ENCODE data around the gene IQCM.
"Not testable (repeated sequence)": the region's sequence is repeated elsewhere in the genome, so short reads cannot be mapped to it uniquely, and the experiment has no call there.

The IQCM gene

DNA sequence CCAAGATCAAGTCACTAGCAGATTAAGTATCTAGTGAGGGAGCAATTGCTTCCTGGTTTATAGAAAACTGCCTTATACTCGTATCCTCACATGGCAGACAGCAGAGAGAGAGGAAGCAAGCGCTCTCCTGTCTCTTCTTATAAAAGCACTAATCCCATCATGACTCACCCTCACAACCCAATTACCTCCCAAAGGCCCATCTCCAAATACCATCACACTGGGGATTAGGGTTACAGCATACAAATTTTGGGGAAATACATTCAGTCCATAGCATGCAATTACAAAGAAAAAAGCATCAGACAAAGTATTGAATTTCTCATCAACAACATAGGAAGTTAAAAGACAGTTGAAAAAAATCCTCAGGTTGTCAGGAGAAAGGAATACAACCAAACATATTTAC, 292.6 kb downstream of the IQCM start:
- H3K9me3 ChIP-seq (ENCODE audit: control insufficient read depth in 2 of 2, low read length in 2 of 2) = no peaks in the 10 kb centered on the region
- no peak overlapping the region for H3K4me3 ChIP-seq (ENCODE audit: low read length in 2 of 2)
- no peaks in the 10 kb centered on the region for H3K36me3 ChIP-seq (ENCODE audit: control insufficient read depth in 2 of 2, insufficient read depth in 2 of 2, low read length in 2 of 2)
- no peaks in the 10 kb centered on the region for H3K27me3 ChIP-seq (ENCODE audit: control insufficient read depth in 1 of 2, insufficient read depth in 2 of 2, low read length in 2 of 2)
- H3K9ac ChIP-seq (ENCODE audit: low read length in 2 of 2) = no peak overlapping the region
- no peak overlapping the region for H3K27ac ChIP-seq (ENCODE audit: low read length)
- peaks cover 4% of the 10 kb centered on the region for H3K4me1 ChIP-seq (ENCODE audit: control insufficient read depth, insufficient read depth, low read length)

GRCh38 chr4:149521611-149522425, 293.8 kb downstream of the IQCM start:
- Histone ChIP-seq H3K27ac (ENCODE audit: low read length) (no peak overlapping the region), H3K4me1 (ENCODE audit: control insufficient read depth, insufficient read depth, low read length) (peaks cover 4% of the 10 kb centered on the region), H3K4me3 (ENCODE audit: low read length in 2 of 2) (no peak overlapping the region), H3K9ac (ENCODE audit: low read length in 2 of 2) (no peak overlapping the region), H3K9me3 (ENCODE audit: control insufficient read depth in 2 of 2, low read length in 2 of 2) (no peaks in the 10 kb centered on the region), H3K36me3 (ENCODE audit: control insufficient read depth in 2 of 2, insufficient read depth in 2 of 2, low read length in 2 of 2) (no peaks in the 10 kb centered on the region), H3K27me3 (ENCODE audit: control insufficient read depth in 1 of 2, insufficient read depth in 2 of 2, low read length in 2 of 2) (no peaks in the 10 kb centered on the region)

- H3K4me3 ChIP-seq (ENCODE audit: low read length in 2 of 2) = no peak overlapping the region
- H3K4me1 ChIP-seq (ENCODE audit: control insufficient read depth, insufficient read depth, low read length) = peaks cover 4% of the 10 kb centered on the region
- H3K27me3 ChIP-seq (ENCODE audit: control insufficient read depth in 1 of 2, insufficient read depth in 2 of 2, low read length in 2 of 2) = no peaks in the 10 kb centered on the region
- H3K9ac ChIP-seq (ENCODE audit: low read length in 2 of 2) = no peak overlapping the region
- H3K9me3 ChIP-seq (ENCODE audit: control insufficient read depth in 2 of 2, low read length in 2 of 2) = no peaks in the 10 kb centered on the region
- no peaks in the 10 kb centered on the region for H3K36me3 ChIP-seq (ENCODE audit: control insufficient read depth in 2 of 2, insufficient read depth in 2 of 2, low read length in 2 of 2)
- H3K27ac ChIP-seq (ENCODE audit: low read length) = no peak overlapping the region
These were observed 297.2 kb downstream of the IQCM start for GRCh38 chr4:149518471-149518870.

DNA sequence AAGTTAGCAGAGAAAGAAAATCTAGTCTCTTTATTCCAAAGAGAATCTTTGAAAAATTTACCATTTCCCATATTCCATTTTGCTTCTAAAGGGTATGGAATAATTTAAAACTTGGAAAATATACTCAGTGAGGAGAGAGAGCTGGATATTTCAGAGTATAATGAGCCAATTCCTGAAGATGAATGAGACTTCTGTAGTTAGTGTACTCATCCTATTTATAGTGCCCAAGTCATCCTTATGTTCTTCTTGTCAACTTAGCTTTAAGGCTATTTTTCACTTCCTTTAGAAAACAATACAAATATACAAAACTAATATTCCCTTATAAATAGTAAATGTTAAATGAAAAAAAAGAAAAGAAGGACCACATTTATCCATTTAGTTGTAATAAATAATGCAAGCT, 302.6 kb downstream of the IQCM start:
- no peaks in the 10 kb centered on the region for H3K36me3 ChIP-seq (ENCODE audit: control insufficient read depth in 2 of 2, insufficient read depth in 2 of 2, low read length in 2 of 2)
- no peaks in the 10 kb centered on the region for H3K9me3 ChIP-seq (ENCODE audit: control insufficient read depth in 2 of 2, low read length in 2 of 2)
- H3K27ac ChIP-seq (ENCODE audit: low read length) = no peak overlapping the region
- no peak overlapping the region for H3K4me3 ChIP-seq (ENCODE audit: low read length in 2 of 2)
- H3K4me1 ChIP-seq (ENCODE audit: control insufficient read depth, insufficient read depth, low read length) = no peaks in the 10 kb centered on the region
- H3K27me3 ChIP-seq (ENCODE audit: control insufficient read depth in 1 of 2, insufficient read depth in 2 of 2, low read length in 2 of 2) = no peaks in the 10 kb centered on the region
- H3K9ac ChIP-seq (ENCODE audit: low read length in 2 of 2) = no peak overlapping the region

- Histone ChIP-seq H3K27ac (ENCODE audit: low read length) (no peak overlapping the region), H3K9ac (ENCODE audit: low read length in 2 of 2) (no peak overlapping the region), H3K4me1 (ENCODE audit: control insufficient read depth, insufficient read depth, low read length) (no peaks in the 10 kb centered on the region), H3K4me3 (ENCODE audit: low read length in 2 of 2) (no peak overlapping the region), H3K9me3 (ENCODE audit: control insufficient read depth in 2 of 2, low read length in 2 of 2) (no peaks in the 10 kb centered on the region), H3K27me3 (ENCODE audit: control insufficient read depth in 1 of 2, insufficient read depth in 2 of 2, low read length in 2 of 2) (no peaks in the 10 kb centered on the region), H3K36me3 (ENCODE audit: control insufficient read depth in 2 of 2, insufficient read depth in 2 of 2, low read length in 2 of 2) (no peaks in the 10 kb centered on the region)
These were observed 303.1 kb downstream of the IQCM start for GRCh38 chr4:149512501-149512900.

DNA sequence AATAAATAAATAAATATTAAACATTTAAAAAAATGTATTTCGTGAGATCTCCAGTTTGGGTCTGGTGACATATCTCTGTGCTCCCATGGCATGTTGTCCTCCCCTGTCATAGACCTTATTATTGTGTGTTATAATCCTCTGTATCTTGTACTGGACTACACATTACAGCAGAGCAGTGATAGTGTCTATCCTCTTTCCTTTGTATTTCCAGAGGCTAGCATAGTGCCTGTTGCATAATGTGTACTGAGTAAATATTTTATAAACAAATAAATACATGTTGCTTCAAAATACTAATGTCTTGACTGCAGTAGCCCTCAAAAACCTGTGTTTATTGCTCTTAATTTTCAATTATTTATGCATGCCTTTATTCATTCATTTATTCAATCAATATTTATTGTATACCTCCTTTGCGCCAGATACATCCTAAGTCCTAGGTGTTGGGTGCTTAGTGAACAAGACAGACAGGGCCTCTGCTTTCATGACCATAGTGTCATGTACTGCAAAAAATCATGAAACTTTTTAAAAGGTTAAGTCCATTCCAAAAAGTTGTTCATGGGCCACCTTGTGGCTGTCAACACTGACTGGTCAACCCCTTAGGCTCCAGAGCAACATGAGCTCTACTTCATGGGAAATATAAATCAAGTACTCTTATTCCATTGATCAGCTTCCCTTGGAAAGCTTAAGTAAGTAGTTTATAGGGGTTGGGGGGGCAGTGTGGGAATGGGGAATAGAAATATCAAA, 303.9 kb downstream of the IQCM start:
- Histone ChIP-seq H3K27ac (ENCODE audit: low read length) (no peak overlapping the region), H3K4me3 (ENCODE audit: low read length in 2 of 2) (no peak overlapping the region), H3K36me3 (ENCODE audit: control insufficient read depth in 2 of 2, insufficient read depth in 2 of 2, low read length in 2 of 2) (no peaks in the 10 kb centered on the region), H3K4me1 (ENCODE audit: control insufficient read depth, insufficient read depth, low read length) (no peaks in the 10 kb centered on the region), H3K9me3 (ENCODE audit: control insufficient read depth in 2 of 2, low read length in 2 of 2) (no peaks in the 10 kb centered on the region), H3K27me3 (ENCODE audit: control insufficient read depth in 1 of 2, insufficient read depth in 2 of 2, low read length in 2 of 2) (no peaks in the 10 kb centered on the region), H3K9ac (ENCODE audit: low read length in 2 of 2) (no peak overlapping the region)

- not testable (repeated sequence) for H3K27ac ChIP-seq (ENCODE audit: low read length); H3K4me3 ChIP-seq (ENCODE audit: low read length in 2 of 2); H3K9me3 ChIP-seq (ENCODE audit: control insufficient read depth in 2 of 2, low read length in 2 of 2); H3K27me3 ChIP-seq (ENCODE audit: control insufficient read depth in 1 of 2, insufficient read depth in 2 of 2, low read length in 2 of 2); H3K36me3 ChIP-seq (ENCODE audit: control insufficient read depth in 2 of 2, insufficient read depth in 2 of 2, low read length in 2 of 2); H3K9ac ChIP-seq (ENCODE audit: low read length in 2 of 2); H3K4me1 ChIP-seq (ENCODE audit: control insufficient read depth, insufficient read depth, low read length)
These were observed 308.3 kb downstream of the IQCM start for GRCh38 chr4:149507309-149507708.

- Histone ChIP-seq H3K27me3 (ENCODE audit: control insufficient read depth in 1 of 2, insufficient read depth in 2 of 2, low read length in 2 of 2) (no peaks in the 10 kb centered on the region), H3K27ac (ENCODE audit: low read length) (no peak overlapping the region), H3K36me3 (ENCODE audit: control insufficient read depth in 2 of 2, insufficient read depth in 2 of 2, low read length in 2 of 2) (no peaks in the 10 kb centered on the region), H3K9me3 (ENCODE audit: control insufficient read depth in 2 of 2, low read length in 2 of 2) (no peaks in the 10 kb centered on the region), H3K9ac (ENCODE audit: low read length in 2 of 2) (no peak overlapping the region), H3K4me1 (ENCODE audit: control insufficient read depth, insufficient read depth, low read length) (no peaks in the 10 kb centered on the region), H3K4me3 (ENCODE audit: low read length in 2 of 2) (no peak overlapping the region)
These were observed 314.8 kb downstream of the IQCM start for GRCh38 chr4:149500806-149501205.

- H3K4me3 ChIP-seq (ENCODE audit: low read length in 2 of 2) = no peak overlapping the region
- H3K4me1 ChIP-seq (ENCODE audit: control insufficient read depth, insufficient read depth, low read length) = no peaks in the 10 kb centered on the region
- H3K27ac ChIP-seq (ENCODE audit: low read length) = no peak overlapping the region
- no peaks in the 10 kb centered on the region for H3K27me3 ChIP-seq (ENCODE audit: control insufficient read depth in 1 of 2, insufficient read depth in 2 of 2, low read length in 2 of 2)
- no peaks in the 10 kb centered on the region for H3K9me3 ChIP-seq (ENCODE audit: control insufficient read depth in 2 of 2, low read length in 2 of 2)
- H3K9ac ChIP-seq (ENCODE audit: low read length in 2 of 2) = no peak overlapping the region
- no peaks in the 10 kb centered on the region for H3K36me3 ChIP-seq (ENCODE audit: control insufficient read depth in 2 of 2, insufficient read depth in 2 of 2, low read length in 2 of 2)
These were observed 315.9 kb downstream of the IQCM start for GRCh38 chr4:149499726-149500125.

GRCh38 chr4:149498246-149498645, 317.4 kb downstream of the IQCM start:
- Histone ChIP-seq H3K36me3 (ENCODE audit: control insufficient read depth in 2 of 2, insufficient read depth in 2 of 2, low read length in 2 of 2) (no peaks in the 10 kb centered on the region), H3K4me3 (ENCODE audit: low read length in 2 of 2) (no peak overlapping the region), H3K27ac (ENCODE audit: low read length) (no peak overlapping the region), H3K4me1 (ENCODE audit: control insufficient read depth, insufficient read depth, low read length) (no peaks in the 10 kb centered on the region), H3K9ac (ENCODE audit: low read length in 2 of 2) (no peak overlapping the region), H3K27me3 (ENCODE audit: control insufficient read depth in 1 of 2, insufficient read depth in 2 of 2, low read length in 2 of 2) (no peaks in the 10 kb centered on the region), H3K9me3 (ENCODE audit: control insufficient read depth in 2 of 2, low read length in 2 of 2) (no peaks in the 10 kb centered on the region)

GRCh38 chr4:149493492-149493891, 322.2 kb downstream of the IQCM start:
- Histone ChIP-seq H3K4me1 (ENCODE audit: control insufficient read depth, insufficient read depth, low read length) (no peaks in the 10 kb centered on the region), H3K9me3 (ENCODE audit: control insufficient read depth in 2 of 2, low read length in 2 of 2) (no peaks in the 10 kb centered on the region), H3K27ac (ENCODE audit: low read length) (no peak overlapping the region), H3K9ac (ENCODE audit: low read length in 2 of 2) (no peak overlapping the region), H3K36me3 (ENCODE audit: control insufficient read depth in 2 of 2, insufficient read depth in 2 of 2, low read length in 2 of 2) (no peaks in the 10 kb centered on the region), H3K27me3 (ENCODE audit: control insufficient read depth in 1 of 2, insufficient read depth in 2 of 2, low read length in 2 of 2) (no peaks in the 10 kb centered on the region), H3K4me3 (ENCODE audit: low read length in 2 of 2) (no peak overlapping the region)
